ENCODE results near the gene RPS6KB2. TPM values are rescaled to one million over a fixed set of nuclear protein-coding genes. Genes with fewer than 3 reads are reported as not detected.
"Not testable (repeated sequence)": the region's sequence is repeated elsewhere in the genome, so short reads cannot be mapped to it uniquely, and the experiment has no call there.

RPS6KB2 gene
- total RNA-seq, 2 donors from 2014 or later: 45.3 to 47.4 TPM

- intact Hi-C loops (cut with DNase I, micrococcal nuclease): no loop called here
- no peak for ATAC-seq
- no peak for DNase-seq
These were observed 8.1 kb upstream of the RPS6KB2 start for GRCh38 chr11:67420147-67420645.

- peak; percentile 96 to 99 for DNase-seq
- peak; percentile 92 for ATAC-seq
- intact Hi-C loops (cut with DNase I, micrococcal nuclease): no loop called here
These were observed 7.5 kb upstream of the RPS6KB2 start for GRCh38 chr11:67420646-67421429.

GRCh38 chr11:67421430-67422031 is 6.8 kb upstream of the RPS6KB2 start:
- intact Hi-C loops (cut with DNase I, micrococcal nuclease): no loop called here
- DNase-seq (no peak), ATAC-seq (peak; percentile 22)

- intact Hi-C loops (cut with DNase I, micrococcal nuclease): no loop called here
- DNase-seq (no peak), ATAC-seq (no peak)
These were observed 5.4 kb upstream of the RPS6KB2 start for GRCh38 chr11:67422891-67423290.

- intact Hi-C loops (cut with DNase I, micrococcal nuclease): no loop called here
- ATAC-seq: no peak
These were observed 4.8 kb upstream of the RPS6KB2 start for GRCh38 chr11:67423466-67423865.

GRCh38 chr11:67423891-67424613 is 4.2 kb upstream of the RPS6KB2 start:
- no peak for DNase-seq
- intact Hi-C loops (cut with DNase I, micrococcal nuclease): no loop called here
- no peak for ATAC-seq

More at GRCh38 chr11:67423466-67423865, 4.8 kb upstream of the RPS6KB2 start:
- no peak for DNase-seq

GRCh38 chr11:67427364-67427859 is 882 bp upstream of the RPS6KB2 start:
- intact Hi-C loops (cut with DNase I, micrococcal nuclease); DNase-seq: not testable (repeated sequence)
- ATAC-seq: peak; percentile 19

- intact Hi-C loops (cut with DNase I, micrococcal nuclease): no loop called here
- DNase-seq: no peak
- peak; percentile 2 for ATAC-seq
These were observed 859 bp downstream of the RPS6KB2 start for GRCh38 chr11:67429038-67429668.

- DNase-seq: no peak
- intact Hi-C loops (cut with DNase I, micrococcal nuclease): no loop called here
- no peak for ATAC-seq
These were observed 1.4 kb downstream of the RPS6KB2 start for GRCh38 chr11:67429722-67430121.

GRCh38 chr11:67431346-67432249 is 3.3 kb downstream of the RPS6KB2 start:
- DNase-seq (no peak), ATAC-seq (no peak)
- intact Hi-C loops (cut with DNase I, micrococcal nuclease): no loop called here

- intact Hi-C loops (cut with DNase I, micrococcal nuclease): no loop called here
- DNase-seq (no peak), ATAC-seq (no peak)
These were observed 4.5 kb downstream of the RPS6KB2 start for GRCh38 chr11:67432655-67433349.

GRCh38 chr11:67433536-67434394 is 5.5 kb downstream of the RPS6KB2 start:
- ATAC-seq: no peak
- no peak for DNase-seq
- intact Hi-C loops (cut with DNase I, micrococcal nuclease): no loop called here

- DNase-seq: no peak
- intact Hi-C loops (cut with DNase I, micrococcal nuclease): no loop called here
- no peak for ATAC-seq
These were observed 6.1 kb downstream of the RPS6KB2 start for GRCh38 chr11:67434395-67434881.

- intact Hi-C loops (cut with DNase I, micrococcal nuclease): no loop called here
- DNase-seq (no peak), ATAC-seq (no peak)
These were observed 6.9 kb downstream of the RPS6KB2 start for GRCh38 chr11:67435031-67435726.

- intact Hi-C loops (cut with DNase I, micrococcal nuclease): no loop called here
- ATAC-seq (peak; percentile 1), DNase-seq (no peak)
These were observed 7.6 kb downstream of the RPS6KB2 start for GRCh38 chr11:67435727-67436458.
